IPS-18c (cell line): Measurements from ENCODE around the gene TMEM18.

Experiments
- H3K4me3 ChIP-seq: 2 replicates; pipeline ENCODE4 v1.7.0; 2013; ENCODE audit warnings: low read depth, mild to moderate bottlenecking, low read length, moderate library complexity; ENCODE audit not compliant: insufficient read depth
- H3K9me3 ChIP-seq: one replicate; pipeline ENCODE4 v1.6.1; 2013; ENCODE audit warnings: mild to moderate bottlenecking, low read length, moderate library complexity; ENCODE audit not compliant: control insufficient read depth, insufficient read depth

The TMEM18 gene

DNA sequence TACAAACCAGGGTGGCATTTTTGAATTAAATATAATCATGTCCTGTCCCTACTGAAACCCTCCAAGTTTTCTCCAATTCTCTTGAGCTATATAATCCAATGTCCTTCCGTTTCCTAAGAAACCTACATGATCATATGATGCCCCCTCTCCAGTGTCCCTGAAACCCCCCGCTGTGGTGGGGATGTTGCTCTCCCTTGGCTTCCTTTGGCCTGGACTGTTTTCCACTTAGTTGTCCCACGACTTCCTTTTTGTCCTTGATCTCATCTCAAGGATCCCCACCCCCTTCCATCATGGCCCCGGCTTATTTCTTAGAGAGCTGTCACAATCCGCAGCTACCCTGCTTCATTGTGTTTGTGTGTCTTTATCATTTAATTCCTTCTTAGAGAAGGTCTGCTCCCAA lies 43.8 kb downstream of the TMEM18 start:
- Histone ChIP-seq H3K4me3 (no peak overlapping the region), H3K9me3 (peaks cover 4% of the 10 kb centered on the region)

DNA sequence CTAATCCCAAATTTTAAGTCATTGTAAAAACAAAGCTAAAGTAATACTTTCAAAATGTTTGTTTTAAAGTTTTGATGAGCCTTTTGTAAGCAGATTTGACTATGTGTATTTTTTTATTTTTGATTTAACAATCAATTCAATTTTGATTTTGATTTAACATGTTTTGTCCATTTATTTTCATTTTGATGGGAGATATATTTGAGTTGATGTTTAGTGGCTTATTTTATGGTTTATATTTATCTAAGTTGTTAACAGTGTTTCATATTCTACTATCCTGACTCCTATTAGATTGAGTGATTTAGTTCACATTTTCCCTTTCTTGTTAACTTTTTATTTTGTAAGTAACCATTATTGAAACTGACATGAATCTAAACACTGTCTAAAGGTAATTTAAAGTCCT lies 44.7 kb downstream of the TMEM18 start:
- H3K4me3 ChIP-seq, result no peak overlapping the region
- H3K9me3 ChIP-seq, result peaks cover 4% of the 10 kb centered on the region

DNA sequence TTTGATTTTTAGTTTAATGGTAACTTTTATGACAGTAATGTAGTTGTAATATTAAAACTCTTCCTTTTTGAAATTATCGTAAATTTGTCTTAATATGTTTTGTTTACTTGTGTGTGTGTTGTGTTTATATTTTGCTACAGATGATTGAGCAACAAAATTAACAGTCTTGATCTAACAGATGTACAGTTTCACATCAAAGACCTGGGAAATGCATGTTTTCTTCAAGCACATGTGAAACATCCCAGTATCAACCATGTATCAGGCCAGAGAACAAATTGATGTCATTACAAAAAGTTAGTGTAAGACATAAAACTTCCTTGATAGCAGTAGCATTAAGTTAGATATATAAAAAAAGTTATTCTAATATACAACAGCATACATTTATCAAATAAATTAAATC lies 45.5 kb downstream of the TMEM18 start:
- H3K9me3 ChIP-seq, result peaks cover 4% of the 10 kb centered on the region
- H3K4me3 ChIP-seq, result no peak overlapping the region

DNA sequence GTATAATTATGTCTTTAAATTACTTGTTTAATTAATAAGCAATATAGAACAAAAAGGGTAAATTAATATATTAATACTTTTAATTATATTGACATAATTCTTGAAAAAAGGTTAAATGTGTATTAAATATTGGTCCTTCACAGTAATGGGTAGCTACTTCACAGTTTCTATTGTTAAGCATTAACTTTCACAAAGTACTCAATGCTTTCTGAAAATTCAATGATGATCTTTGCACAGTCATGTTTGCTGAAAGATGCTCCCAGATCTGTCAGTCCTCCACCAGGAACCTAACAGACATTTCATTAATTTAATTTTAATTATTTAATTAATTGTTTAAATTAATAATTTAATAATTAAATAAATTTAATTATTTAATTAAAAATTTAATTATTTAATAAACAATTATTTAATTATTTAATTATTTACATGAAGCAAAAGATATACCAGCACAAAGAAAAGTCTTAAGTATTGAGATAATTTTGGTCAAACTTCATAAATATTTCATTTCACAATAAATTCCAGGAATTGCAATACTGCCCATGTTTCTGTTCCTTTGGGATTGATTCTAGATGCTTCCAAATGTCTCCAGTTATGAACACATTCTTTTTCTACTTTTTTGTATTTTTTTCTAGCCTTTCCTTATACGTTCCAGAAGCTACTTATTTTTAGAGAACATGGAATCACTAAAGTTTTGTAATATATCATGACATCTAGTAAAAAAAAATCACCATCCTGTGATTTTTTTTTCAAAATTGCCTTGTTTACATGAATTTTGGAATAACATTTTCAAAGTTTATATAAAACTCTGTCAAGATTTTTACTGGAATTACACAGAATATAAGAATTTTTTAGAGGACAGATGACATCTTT lies 46.5 kb downstream of the TMEM18 start:
- H3K4me3 ChIP-seq, result no peak overlapping the region
- H3K9me3 ChIP-seq, result no peaks in the 10 kb centered on the region

DNA sequence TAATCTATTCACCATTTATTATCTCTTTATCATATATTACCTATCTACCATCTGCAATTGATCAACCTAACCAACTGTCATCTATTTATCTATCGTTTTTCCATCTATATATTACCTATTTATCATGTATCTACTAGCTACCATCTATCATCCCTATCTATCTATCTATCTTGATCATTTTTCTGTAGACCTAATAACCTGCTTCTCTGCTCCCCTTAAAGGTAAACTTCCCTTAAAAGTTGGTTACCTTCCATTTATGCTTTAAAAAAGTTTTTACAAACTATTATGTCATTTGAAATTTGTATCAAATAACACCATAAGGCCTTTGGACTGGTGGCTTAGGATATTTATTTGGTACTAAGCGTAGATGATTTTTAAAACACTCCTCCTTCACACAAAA lies 47.2 kb downstream of the TMEM18 start:
- Histone ChIP-seq H3K4me3 (no peak overlapping the region), H3K9me3 (no peaks in the 10 kb centered on the region)

DNA sequence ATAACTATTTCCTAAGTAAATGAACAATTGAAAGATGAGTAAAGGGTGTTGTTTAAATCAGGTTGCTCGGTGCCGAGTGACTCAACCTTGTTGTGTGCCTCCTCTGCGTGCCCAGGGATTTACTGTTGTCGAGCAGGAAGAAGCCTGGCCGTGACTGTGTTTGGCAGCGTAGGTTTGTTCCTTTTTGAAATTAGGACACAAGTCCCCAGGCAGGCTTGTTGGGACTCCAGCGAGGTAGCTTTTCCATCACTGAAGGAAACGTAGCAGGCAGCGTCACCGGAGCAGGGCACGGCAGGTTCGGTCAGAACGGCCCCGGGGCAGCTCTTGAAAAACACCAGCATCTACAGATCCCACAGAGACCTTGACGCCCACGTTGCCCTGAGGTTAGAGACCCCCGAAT lies 48.6 kb downstream of the TMEM18 start:
- no peak overlapping the region for H3K4me3 ChIP-seq
- no peaks in the 10 kb centered on the region for H3K9me3 ChIP-seq

DNA sequence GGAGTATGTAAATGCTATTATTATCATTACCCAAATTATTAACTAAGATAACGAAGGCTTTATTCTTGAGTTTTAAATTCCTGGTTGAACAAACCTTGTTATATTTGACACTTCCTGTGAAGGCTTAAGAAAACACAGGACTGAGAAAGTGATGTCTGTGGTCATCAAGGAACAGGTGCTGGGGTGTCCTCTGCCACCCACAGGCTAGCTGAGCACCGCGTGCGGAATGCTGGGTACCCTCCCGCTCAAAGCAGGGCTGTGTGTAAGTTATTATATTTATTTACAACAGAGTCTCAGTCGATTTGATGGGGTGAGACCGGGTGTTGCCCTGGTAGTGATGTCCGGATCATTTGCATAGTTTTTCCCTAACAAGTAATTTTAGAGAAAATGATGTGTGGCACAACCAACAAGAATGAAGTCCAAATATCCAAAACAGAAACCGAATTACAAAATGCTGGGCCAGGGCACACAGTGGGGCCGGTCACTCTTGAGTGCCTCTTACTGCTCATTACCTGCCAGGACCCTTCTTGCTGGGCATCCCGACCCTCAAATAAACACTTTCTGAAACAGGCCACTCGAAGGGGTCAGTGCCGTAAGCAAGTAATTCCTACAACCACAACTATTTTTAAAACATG lies 49.2 kb downstream of the TMEM18 start:
- Histone ChIP-seq H3K9me3 (no peaks in the 10 kb centered on the region), H3K4me3 (no peak overlapping the region)

DNA sequence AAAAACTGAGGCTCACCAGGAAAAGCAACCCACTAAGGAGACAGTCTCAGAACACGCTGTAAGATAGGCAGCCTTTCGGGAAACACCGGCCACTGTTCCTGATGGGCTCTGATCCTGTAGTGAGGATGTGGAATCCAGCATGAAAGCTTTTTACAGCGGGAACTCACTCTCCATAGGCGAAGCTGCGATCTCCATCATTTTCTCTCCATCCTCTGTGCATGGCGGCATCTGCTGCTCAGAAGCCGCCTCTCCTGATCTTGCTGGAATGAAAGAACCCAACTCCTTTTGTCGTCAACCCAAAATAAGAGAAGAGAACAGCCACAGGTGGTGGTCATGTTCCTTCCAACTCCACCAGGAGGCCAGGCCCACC lies 49.9 kb downstream of the TMEM18 start:
- no peak overlapping the region for H3K4me3 ChIP-seq
- no peaks in the 10 kb centered on the region for H3K9me3 ChIP-seq

DNA sequence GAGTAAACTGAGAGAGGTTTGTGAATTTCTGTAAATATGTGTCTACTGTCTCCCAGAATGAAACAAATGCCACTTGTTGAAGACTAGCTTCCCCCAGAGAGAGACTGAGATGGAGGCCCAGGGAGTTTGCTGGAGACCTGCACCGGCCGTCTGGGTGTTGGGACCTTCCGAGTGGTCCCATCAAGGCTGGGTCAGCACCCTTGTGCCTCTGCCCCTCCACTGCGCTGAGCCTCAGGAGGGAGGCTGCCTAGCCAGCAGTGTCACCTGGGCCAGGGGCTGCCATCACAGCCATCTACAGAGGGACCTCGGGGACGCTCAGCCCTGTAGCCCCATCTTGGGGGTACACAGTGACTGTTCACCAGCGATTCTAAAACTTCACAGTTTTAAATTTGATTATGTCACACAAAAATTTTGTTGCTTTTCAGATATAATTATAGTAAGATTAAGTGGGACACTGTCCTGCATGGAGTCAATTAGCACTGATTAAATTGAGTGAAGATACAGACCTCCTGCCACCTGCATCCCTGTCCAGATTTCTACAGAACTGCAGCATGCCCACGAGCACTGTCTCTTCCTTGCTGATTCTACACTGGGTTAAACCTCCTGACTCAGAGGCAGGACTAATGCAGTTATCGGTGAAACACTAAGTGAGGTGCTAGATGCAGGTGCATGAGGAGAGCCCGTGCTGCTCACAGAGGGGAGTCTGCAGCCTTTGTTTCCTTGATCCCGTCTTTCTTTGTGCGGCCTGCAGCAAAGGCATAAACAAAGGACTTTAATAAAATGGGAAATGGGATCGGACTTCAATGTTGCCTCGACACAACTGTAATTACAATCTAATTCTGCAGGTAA lies 50.5 kb downstream of the TMEM18 start:
- no peaks in the 10 kb centered on the region for H3K9me3 ChIP-seq
- no peak overlapping the region for H3K4me3 ChIP-seq

DNA sequence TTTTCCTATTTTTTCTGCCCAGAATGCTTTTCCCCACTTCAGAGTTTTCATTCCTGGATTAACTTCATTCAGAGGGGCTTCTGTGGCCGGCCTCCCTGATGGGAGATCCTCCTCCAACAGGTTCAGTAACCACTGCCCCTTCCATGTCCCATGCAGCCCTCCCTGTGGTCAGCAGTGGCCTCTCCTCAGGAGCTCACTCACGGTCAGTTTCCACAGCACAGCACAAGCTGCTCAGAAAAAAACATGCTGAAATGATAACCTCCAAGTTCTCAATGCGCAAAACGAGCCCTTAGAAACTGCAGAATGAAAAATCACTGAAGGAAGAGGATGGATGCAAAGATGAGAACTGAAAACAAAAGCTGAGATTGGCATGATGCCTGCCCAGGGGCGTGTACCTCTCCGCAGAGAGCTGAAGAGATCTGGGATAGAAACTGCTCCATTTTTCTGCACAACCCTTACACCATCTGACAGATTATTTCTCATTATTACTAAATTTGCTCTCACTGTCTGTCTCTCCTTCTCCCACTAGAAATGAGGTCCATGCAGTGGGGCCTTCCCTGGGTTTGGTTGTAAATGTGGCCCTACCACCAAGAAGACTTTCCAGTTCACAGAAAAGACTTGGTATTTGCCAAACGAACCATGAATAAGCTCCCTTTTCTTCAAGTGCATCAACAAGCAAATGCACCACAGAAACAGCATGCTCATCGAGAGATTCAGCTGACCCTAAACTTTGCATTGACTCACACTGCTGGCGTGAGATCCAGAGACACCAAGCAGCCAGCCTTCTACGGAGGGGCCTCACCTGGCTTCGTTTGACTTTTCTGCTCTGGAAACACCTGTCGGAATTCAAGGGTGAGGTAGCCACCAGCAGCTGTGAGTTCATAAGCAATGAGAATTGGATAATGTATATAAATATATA lies 51.5 kb downstream of the TMEM18 start:
- no peaks in the 10 kb centered on the region for H3K9me3 ChIP-seq

DNA sequence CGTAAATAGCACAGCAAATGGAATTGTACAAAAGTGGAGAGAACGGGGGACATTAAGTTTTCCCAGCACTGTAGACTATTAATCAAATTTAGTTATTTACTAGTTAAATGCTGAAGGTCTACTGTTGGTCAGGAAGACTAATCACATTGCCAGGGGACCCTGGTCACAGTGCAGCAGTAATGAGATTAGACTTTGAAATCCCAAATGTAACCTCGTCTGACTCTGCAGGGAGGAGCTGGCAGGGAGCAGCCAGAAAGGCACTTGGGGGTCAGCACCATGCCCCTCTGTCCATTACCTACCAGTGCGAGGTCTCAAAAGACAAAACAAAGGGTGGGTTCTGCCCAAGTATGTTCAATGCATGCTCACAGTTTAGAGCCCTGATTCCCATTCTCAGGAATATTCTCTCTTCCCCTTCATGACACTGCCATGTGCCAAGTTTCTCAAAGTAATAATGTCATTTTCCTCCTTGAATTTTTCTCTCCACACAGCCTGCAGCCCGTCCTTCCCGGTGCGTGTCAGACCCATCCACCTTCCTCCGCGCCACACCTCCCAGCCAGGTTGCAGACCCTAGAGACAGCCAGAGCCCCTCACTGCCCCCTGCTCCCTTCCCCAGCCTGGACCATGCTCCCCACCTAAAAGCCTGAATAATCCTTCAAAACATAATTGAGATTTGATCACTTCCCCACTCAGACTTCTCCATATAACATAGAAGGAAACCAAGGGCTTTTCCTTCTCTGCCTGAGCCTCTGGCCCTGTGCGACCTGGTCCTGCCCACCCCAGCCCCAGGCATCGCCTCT lies 52.5 kb downstream of the TMEM18 start:
- H3K9me3 ChIP-seq, result no peaks in the 10 kb centered on the region
- no peak overlapping the region for H3K4me3 ChIP-seq

More for the DNA sequence above, 51.5 kb downstream of the TMEM18 start:
- H3K4me3 ChIP-seq, result no peak overlapping the region

DNA sequence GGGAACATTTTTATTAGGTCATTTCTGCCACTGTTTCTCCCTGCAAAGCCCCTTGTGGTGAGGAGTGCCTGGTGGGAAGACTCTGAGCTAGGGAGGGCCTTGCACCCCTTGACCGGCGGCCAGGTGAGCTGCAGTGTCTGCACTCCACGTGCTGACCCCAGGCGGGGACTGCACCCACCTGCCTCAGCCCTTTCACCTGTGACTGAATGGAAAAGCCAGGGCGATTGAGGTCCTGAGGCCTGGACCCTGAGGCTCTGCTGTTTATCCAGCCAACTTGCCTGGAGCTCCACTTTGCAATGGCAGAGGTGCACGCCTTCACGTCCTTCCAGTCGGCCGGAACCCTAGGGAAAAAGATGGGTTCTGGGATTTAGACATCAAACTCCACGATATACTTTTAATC lies 53.1 kb downstream of the TMEM18 start:
- Histone ChIP-seq H3K9me3 (no peaks in the 10 kb centered on the region), H3K4me3 (no peak overlapping the region)

DNA sequence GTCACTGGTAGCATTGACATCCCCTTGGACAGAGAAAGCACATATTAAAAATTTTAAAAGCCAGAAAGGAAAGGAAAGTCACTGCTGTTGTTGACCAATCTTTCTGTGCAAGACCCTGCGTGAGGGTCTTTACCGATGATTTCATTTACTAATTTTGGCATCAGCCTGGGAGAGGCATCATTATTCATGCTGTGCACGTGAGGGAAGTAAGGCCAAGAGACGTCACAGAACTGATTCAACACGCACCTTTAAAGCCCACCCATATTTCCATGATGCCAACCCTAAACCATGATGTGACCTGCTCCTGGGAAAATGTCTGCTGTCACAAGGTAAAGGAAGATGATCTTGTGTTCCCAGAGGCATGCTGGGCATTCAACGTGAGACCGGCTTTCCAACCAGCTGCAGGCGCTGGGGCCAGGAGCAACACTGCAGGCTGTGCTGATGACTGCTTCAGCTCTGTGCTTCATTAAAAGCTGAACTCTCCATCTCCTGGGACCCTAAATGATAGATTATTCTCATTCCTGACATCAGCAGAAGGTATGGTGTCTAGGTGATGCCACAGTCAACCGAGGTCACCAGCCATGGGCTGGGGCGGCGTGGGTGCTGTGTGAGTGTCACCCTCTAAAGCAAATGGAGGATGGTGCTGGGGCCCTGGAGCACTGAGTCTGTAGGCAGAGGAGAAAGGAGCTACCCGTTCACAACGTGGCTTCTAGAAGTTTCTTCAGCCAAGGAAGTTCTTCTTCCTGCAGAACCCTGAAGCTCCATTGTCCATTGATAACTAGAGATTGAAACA lies 53.9 kb downstream of the TMEM18 start:
- H3K4me3 ChIP-seq, result no peak overlapping the region
- no peaks in the 10 kb centered on the region for H3K9me3 ChIP-seq

DNA sequence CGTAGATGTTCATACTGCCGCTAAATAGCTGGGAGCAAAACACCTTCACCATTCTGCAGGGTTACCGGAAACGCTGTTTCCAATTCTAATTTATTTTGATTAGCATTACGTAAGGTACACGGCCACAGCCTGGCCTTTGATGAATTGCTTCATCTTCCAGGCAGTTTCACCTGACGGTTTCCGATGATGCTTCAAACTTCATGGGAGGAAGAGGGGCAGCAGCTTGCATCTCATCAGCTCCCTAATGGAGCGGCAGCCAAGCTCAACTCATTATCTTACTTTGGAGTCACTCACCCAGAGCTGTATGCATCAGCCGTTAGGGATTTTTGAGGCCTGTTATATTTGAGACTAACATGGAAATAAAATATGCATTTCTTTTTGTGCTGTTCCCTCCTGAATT lies 54.8 kb downstream of the TMEM18 start:
- no peak overlapping the region for H3K4me3 ChIP-seq
- no peaks in the 10 kb centered on the region for H3K9me3 ChIP-seq

DNA sequence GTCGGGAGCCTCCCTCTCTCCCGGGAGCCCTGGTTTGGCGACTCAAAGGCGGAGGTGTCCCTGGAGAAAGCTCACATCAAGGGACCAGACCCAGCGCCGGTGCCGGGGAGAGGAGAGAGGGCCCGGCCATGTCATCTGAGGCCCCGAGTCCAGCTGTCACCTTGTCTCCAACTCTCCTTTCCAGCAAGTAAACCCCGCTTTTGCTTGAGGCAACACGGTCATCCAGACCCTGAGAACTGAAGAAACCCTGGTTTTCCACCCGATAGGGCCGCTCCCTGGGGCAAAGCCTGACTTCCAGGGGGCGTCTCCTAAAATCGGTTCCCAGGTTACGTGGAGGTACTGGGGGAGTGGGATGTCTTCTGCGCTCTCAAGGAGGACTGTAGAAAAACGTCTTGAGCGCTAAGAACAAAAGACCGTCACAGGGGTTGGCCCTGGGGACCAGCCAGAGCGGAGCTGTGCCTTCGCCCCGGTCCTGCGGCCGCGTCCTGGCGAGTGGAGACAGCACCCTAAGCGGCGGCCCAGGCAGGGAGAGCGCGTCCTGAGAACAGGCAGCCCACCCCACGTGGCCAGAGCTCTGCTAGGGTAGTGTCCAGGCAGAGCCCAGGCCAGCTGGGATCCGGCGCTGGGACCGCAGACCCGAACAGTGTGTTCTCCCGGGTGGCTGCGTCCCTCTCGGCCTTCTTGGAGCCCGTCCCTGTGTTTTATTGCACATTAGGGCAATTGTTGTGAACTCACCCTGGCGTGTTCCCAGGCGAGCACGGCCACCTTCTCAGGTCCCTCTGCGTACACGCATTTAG lies 55.7 kb downstream of the TMEM18 start:
- no peak overlapping the region for H3K4me3 ChIP-seq

More for the DNA sequence above, 55.7 kb downstream of the TMEM18 start:
- H3K9me3 ChIP-seq, result no peaks in the 10 kb centered on the region
